Measurements from ENCODE around the gene LAMB1.

- TF ChIP-seq CTCF (conservative IDR thresholded peaks at IDR 0.05; ENCODE audit: low read depth, low read length) (no peak), EZH2 (IDR thresholded peaks at IDR 0.05; ENCODE audit: borderline replicate concordance, low read depth, low read length, poor library complexity, severe bottlenecking) (no peak)
Measured at GRCh38 chr7:108003599-108003935, 606 bp upstream of the LAMB1 start.
